ENCODE results near the gene PSTPIP1.
A peak's percentile ranks its signal among the peaks of the same experiment; 100 is the strongest.

Gene PSTPIP1

DNA sequence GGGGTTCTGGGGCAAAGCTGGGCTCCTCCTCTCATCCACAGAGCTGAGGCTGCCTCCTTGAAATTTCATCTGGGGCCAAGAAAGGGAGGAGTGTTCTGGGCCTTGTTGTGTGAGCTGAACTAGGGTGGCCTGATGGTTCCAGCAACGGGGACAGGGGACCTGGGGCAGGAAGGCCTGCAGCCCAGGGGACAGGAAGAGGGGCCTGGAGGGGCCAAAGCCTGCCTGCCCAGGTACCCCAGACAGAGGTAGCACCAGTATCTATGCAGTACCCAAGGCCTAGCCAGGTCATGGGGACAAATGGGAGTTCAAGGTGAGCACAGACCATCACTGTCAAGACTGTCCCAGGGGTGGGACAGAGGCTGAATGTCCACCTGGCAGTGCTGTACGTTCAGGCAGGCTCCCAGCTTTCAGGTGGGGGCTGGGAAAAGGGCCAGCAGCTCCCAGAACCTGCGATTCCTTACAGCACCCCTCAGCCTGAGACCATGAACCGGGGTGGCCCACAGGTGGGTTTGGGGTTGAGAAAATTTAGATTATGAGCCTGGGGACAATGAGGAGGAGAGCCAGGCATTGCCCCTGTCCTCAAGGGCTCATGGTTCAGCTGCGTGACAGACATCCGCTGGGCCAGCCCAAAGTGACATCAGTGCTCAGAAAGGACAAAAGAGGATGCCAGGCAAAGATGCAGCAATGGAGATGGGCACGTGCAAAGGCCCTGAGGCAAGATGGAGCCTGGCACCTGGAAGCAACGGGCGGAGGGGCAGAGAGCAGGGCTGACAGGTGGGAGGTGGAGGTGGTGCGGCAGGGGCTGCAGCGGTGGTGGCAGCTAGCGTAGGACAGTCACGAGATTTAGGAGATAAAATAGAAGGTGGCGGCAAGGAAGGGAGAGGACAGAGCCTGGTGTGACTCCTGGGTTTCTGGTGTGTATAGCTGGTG, 28.0 kb downstream of the PSTPIP1 start:
- H3K27me3 ChIP-seq (ENCODE audit: control insufficient read depth, insufficient read depth, low read length) = no peaks in the 10 kb centered on the region
- no peaks in the 10 kb centered on the region for H3K9me3 ChIP-seq (ENCODE audit: control insufficient read depth, low read length)
- no peak overlapping the region for H2AFZ ChIP-seq
- no peak overlapping the region for H3K4me2 ChIP-seq (ENCODE audit: low read length)
- TF ChIP-seq, protein P1, sequence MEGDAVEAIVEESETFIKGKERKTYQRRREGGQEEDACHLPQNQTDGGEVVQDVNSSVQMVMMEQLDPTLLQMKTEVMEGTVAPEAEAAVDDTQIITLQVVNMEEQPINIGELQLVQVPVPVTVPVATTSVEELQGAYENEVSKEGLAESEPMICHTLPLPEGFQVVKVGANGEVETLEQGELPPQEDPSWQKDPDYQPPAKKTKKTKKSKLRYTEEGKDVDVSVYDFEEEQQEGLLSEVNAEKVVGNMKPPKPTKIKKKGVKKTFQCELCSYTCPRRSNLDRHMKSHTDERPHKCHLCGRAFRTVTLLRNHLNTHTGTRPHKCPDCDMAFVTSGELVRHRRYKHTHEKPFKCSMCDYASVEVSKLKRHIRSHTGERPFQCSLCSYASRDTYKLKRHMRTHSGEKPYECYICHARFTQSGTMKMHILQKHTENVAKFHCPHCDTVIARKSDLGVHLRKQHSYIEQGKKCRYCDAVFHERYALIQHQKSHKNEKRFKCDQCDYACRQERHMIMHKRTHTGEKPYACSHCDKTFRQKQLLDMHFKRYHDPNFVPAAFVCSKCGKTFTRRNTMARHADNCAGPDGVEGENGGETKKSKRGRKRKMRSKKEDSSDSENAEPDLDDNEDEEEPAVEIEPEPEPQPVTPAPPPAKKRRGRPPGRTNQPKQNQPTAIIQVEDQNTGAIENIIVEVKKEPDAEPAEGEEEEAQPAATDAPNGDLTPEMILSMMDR (IDR thresholded peaks at IDR 0.05) = no peak
- no peaks in the 10 kb centered on the region for H3K4me1 ChIP-seq
- H3K79me2 ChIP-seq = no peaks in the 10 kb centered on the region
- H3K36me3 ChIP-seq (ENCODE audit: control insufficient read depth, insufficient read depth, low read length) = no peaks in the 10 kb centered on the region
- no peak overlapping the region for H3K27ac ChIP-seq
- H3K4me3 ChIP-seq (ENCODE audit: low read depth, low read length) = no peak overlapping the region
- no peak overlapping the region for H3K9ac ChIP-seq

DNA sequence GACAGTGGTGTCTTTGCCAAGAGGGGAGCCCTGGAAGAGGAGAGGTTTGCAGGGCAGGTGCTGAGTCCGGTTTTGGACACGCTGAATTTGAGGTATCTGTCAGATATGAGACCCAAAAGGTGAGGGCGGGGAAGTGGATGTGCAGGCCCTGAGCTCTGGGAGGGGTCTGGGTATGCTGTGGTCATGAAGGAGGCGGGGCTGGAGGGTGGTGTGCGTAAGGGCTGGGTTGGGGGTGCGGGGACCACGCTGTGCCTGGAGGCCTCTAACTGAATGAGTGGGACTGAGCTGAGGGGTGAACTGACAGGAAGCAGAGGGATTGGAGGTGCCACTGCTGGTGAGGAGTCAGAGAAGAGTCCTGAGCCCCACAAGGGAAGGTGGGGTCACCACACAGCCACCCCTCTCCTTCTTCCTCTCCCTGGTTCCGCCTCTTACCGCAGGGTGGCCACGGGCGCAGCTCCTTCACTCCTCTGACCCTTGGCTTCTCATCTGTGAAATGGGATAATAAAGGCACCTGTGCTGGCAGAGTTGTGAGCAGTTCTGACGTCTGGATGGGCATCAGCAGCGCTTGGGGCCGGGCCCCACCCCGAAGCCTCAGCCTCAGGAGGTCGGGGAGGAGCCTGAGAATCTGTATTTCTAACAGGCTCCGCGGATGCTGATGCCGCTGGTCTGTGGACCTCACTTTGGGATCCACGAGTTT, 28.8 kb downstream of the PSTPIP1 start:
- Histone ChIP-seq H3K27ac (no peak overlapping the region), H3K4me1 (no peaks in the 10 kb centered on the region), H3K4me3 (ENCODE audit: low read depth, low read length) (no peak overlapping the region), H3K27me3 (ENCODE audit: control insufficient read depth, insufficient read depth, low read length) (no peaks in the 10 kb centered on the region), H3K4me2 (ENCODE audit: low read length) (no peak overlapping the region), H3K36me3 (ENCODE audit: control insufficient read depth, insufficient read depth, low read length) (no peaks in the 10 kb centered on the region), H2AFZ (no peak overlapping the region), H3K9ac (no peak overlapping the region), H3K9me3 (ENCODE audit: control insufficient read depth, low read length) (no peaks in the 10 kb centered on the region), H3K79me2 (no peaks in the 10 kb centered on the region)
- TF ChIP-seq, protein P1 (IDR thresholded peaks at IDR 0.05) = no peak

GRCh38 chr15:77024273-77025082, 29.6 kb downstream of the PSTPIP1 start:
- Histone ChIP-seq H2AFZ (no peak overlapping the region), H3K4me1 (no peaks in the 10 kb centered on the region), H3K4me3 (ENCODE audit: low read depth, low read length) (no peak overlapping the region), H3K36me3 (ENCODE audit: control insufficient read depth, insufficient read depth, low read length) (no peaks in the 10 kb centered on the region), H3K27me3 (ENCODE audit: control insufficient read depth, insufficient read depth, low read length) (no peaks in the 10 kb centered on the region), H3K4me2 (ENCODE audit: low read length) (no peak overlapping the region), H3K9ac (no peak overlapping the region), H3K9me3 (ENCODE audit: control insufficient read depth, low read length) (no peaks in the 10 kb centered on the region), H3K27ac (no peak overlapping the region), H3K79me2 (no peaks in the 10 kb centered on the region)
- TF ChIP-seq, protein P1 (IDR thresholded peaks at IDR 0.05) = peak; percentile 84

- Histone ChIP-seq H3K4me2 (ENCODE audit: low read length) (no peak overlapping the region), H3K9me3 (ENCODE audit: control insufficient read depth, low read length) (no peaks in the 10 kb centered on the region), H3K4me1 (no peaks in the 10 kb centered on the region), H3K36me3 (ENCODE audit: control insufficient read depth, insufficient read depth, low read length) (no peaks in the 10 kb centered on the region), H3K9ac (no peak overlapping the region), H3K27me3 (ENCODE audit: control insufficient read depth, insufficient read depth, low read length) (no peaks in the 10 kb centered on the region), H3K27ac (no peak overlapping the region), H3K4me3 (ENCODE audit: low read depth, low read length) (no peak overlapping the region), H2AFZ (no peak overlapping the region), H3K79me2 (no peaks in the 10 kb centered on the region)
- TF ChIP-seq, protein P1 (IDR thresholded peaks at IDR 0.05) = no peak
These were observed 30.4 kb downstream of the PSTPIP1 start for GRCh38 chr15:77025083-77025901.

Data from parathyroid adenoma (tissue), 2 donors.